ENCODE measurements around the gene CPSF4L.

The CPSF4L gene

GRCh38 chr17:73278465-73279453 lies 17.1 kb upstream of the CPSF4L start (continued):
- no peak for TF ChIP-seq ZSCAN4 (tag by site-specific recombination; IDR thresholded peaks at IDR 0.05)
- TF ChIP-seq ZNF394 (tag by site-specific recombination; IDR thresholded peaks at IDR 0.05; ENCODE audit: borderline replicate concordance) = no peak
- TF ChIP-seq KLF16 (tag by site-specific recombination; IDR thresholded peaks at IDR 0.05) = no peak
- no peak for TF ChIP-seq ZNF530 (tag by site-specific recombination; IDR thresholded peaks at IDR 0.05; ENCODE audit: low read depth)
- TF ChIP-seq ZNF2 (tag by site-specific recombination; IDR thresholded peaks at IDR 0.05) = no peak
- TF ChIP-seq ZNF639 (tag by site-specific recombination; IDR thresholded peaks at IDR 0.05) = no peak
- no peak for TF ChIP-seq ATF2 (tag by site-specific recombination; IDR thresholded peaks at IDR 0.05; ENCODE audit: low read depth)
- TF ChIP-seq ZNF600 (tag by site-specific recombination; IDR thresholded peaks at IDR 0.05) = no peak
- no peak for TF ChIP-seq ZNF777 (tag by site-specific recombination; IDR thresholded peaks at IDR 0.05; ENCODE audit: borderline replicate concordance)
- peak; percentile 10; the same call in 1 of the 2 replicates for TF ChIP-seq KLF1 (tag by site-specific recombination; IDR thresholded peaks at IDR 0.05)
- peak; percentile 38; the same call in 1 of the 2 replicates for TF ChIP-seq PATZ1 (tag by site-specific recombination; IDR thresholded peaks at IDR 0.05)
- TF ChIP-seq ZNF792 (tag by site-specific recombination; IDR thresholded peaks at IDR 0.05) = no peak
- no peak for TF ChIP-seq HOXA7 (CRISPR knock-in tag; IDR thresholded peaks at IDR 0.05; ENCODE audit: borderline replicate concordance)
- no peak for TF ChIP-seq ZNF677 (tag by site-specific recombination; IDR thresholded peaks at IDR 0.05)
- no peak for TF ChIP-seq ZNF114 (tag by site-specific recombination; IDR thresholded peaks at IDR 0.05)
- no peak for TF ChIP-seq TRIM28 (IDR thresholded peaks at IDR 0.05; ENCODE audit: borderline replicate concordance, low read length)
- TF ChIP-seq SALL2 (tag by site-specific recombination; IDR thresholded peaks at IDR 0.05; ENCODE audit: borderline replicate concordance) = no peak
- no peak for TF ChIP-seq ZNF24 (tag by site-specific recombination; IDR thresholded peaks at IDR 0.05)
- TF ChIP-seq GFI1B (tag by site-specific recombination; IDR thresholded peaks at IDR 0.05) = no peak
- TF ChIP-seq ZNF311 (tag by site-specific recombination; IDR thresholded peaks at IDR 0.05; ENCODE audit: borderline replicate concordance) = no peak
- TF ChIP-seq ZNF112 (tag by site-specific recombination; IDR thresholded peaks at IDR 0.05) = no peak
- 0 out of 2 replicates have a peak, but pooled peaks have one; percentile 29 for TF ChIP-seq ZEB2 (tag by site-specific recombination; IDR thresholded peaks at IDR 0.05)
- TF ChIP-seq ZNF175 (tag by site-specific recombination; IDR thresholded peaks at IDR 0.05) = no peak
- peak; percentile 30; the same call in 1 of the 2 replicates for TF ChIP-seq OSR2 (tag by site-specific recombination; IDR thresholded peaks at IDR 0.05)
- TF ChIP-seq ZNF211 (tag by site-specific recombination; IDR thresholded peaks at IDR 0.05; ENCODE audit: low read depth) = no peak
- TF ChIP-seq ZNF404 (tag by site-specific recombination; IDR thresholded peaks at IDR 0.05) = no peak
- no peak for TF ChIP-seq ZNF549 (tag by site-specific recombination; IDR thresholded peaks at IDR 0.05)
- TF ChIP-seq ZNF174 (tag by site-specific recombination; IDR thresholded peaks at IDR 0.05) = no peak
- TF ChIP-seq ZNF155 (tag by site-specific recombination; IDR thresholded peaks at IDR 0.05) = no peak
- TF ChIP-seq ZNF302 (tag by site-specific recombination; IDR thresholded peaks at IDR 0.05; ENCODE audit: low read depth) = no peak
- TF ChIP-seq WT1 (tag by site-specific recombination; IDR thresholded peaks at IDR 0.05) = peak; percentile 54
- no peak for TF ChIP-seq ZBTB21 (tag by site-specific recombination; IDR thresholded peaks at IDR 0.05)
- no peak for TF ChIP-seq ZNF692 (tag by site-specific recombination; IDR thresholded peaks at IDR 0.05)
